ENCODE measurements around the gene CD83.

The CD83 gene

GRCh38 chr6:14131579-14131978, 14.0 kb downstream of the CD83 start:
- Histone ChIP-seq H3K9me3 (ENCODE audit: control insufficient read depth, insufficient read depth, low read length) (no peaks in the 10 kb centered on the region), H3K4me1 (ENCODE audit: control insufficient read depth, low read length) (peaks cover 30% of the 10 kb centered on the region), H3K79me2 (ENCODE audit: control insufficient read depth, low read length) (peaks cover 71% of the 10 kb centered on the region), H3K27me3 (ENCODE audit: control insufficient read depth, low read length) (no peaks in the 10 kb centered on the region), H3K9me2 (replicated peaks; ENCODE audit: control insufficient read depth, low read length) (no peaks in the 10 kb centered on the region), H3K4me2 (ENCODE audit: low read length) (no peak overlapping the region), H3K27ac (ENCODE audit: low read depth, low read length) (no peak overlapping the region), H3K4me3 (ENCODE audit: low read length) (no peak overlapping the region), H3K36me3 (ENCODE audit: control insufficient read depth, low read length) (peaks cover 99% of the 10 kb centered on the region), H4K20me1 (ENCODE audit: control insufficient read depth, insufficient read depth, low read depth, low read length) (peaks cover 24% of the 10 kb centered on the region), H3F3A (ENCODE audit: control insufficient read depth, insufficient read depth) (no peaks in the 10 kb centered on the region)
- TF ChIP-seq, protein P1, sequence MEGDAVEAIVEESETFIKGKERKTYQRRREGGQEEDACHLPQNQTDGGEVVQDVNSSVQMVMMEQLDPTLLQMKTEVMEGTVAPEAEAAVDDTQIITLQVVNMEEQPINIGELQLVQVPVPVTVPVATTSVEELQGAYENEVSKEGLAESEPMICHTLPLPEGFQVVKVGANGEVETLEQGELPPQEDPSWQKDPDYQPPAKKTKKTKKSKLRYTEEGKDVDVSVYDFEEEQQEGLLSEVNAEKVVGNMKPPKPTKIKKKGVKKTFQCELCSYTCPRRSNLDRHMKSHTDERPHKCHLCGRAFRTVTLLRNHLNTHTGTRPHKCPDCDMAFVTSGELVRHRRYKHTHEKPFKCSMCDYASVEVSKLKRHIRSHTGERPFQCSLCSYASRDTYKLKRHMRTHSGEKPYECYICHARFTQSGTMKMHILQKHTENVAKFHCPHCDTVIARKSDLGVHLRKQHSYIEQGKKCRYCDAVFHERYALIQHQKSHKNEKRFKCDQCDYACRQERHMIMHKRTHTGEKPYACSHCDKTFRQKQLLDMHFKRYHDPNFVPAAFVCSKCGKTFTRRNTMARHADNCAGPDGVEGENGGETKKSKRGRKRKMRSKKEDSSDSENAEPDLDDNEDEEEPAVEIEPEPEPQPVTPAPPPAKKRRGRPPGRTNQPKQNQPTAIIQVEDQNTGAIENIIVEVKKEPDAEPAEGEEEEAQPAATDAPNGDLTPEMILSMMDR (IDR thresholded peaks at IDR 0.05; ENCODE audit: low read depth, low read length, poor library complexity, severe bottlenecking) = no peak
- no peak for TF ChIP-seq EZH2phosphoT487 (IDR thresholded peaks at IDR 0.05; ENCODE audit: borderline replicate concordance, low read length)

- TF ChIP-seq, protein P1 (IDR thresholded peaks at IDR 0.05; ENCODE audit: low read depth, low read length, poor library complexity, severe bottlenecking) = no peak
- no peak for TF ChIP-seq EZH2phosphoT487 (IDR thresholded peaks at IDR 0.05; ENCODE audit: borderline replicate concordance, low read length)
- Histone ChIP-seq H3K36me3 (ENCODE audit: control insufficient read depth, low read length) (peaks cover 92% of the 10 kb centered on the region), H3K4me2 (ENCODE audit: low read length) (no peak overlapping the region), H3K9me3 (ENCODE audit: control insufficient read depth, insufficient read depth, low read length) (no peaks in the 10 kb centered on the region), H3K27ac (ENCODE audit: low read depth, low read length) (no peak overlapping the region), H3K4me3 (ENCODE audit: low read length) (no peak overlapping the region), H3K79me2 (ENCODE audit: control insufficient read depth, low read length) (peaks cover 63% of the 10 kb centered on the region), H3K27me3 (ENCODE audit: control insufficient read depth, low read length) (no peaks in the 10 kb centered on the region), H3K4me1 (ENCODE audit: control insufficient read depth, low read length) (peaks cover 23% of the 10 kb centered on the region), H3K9me2 (replicated peaks; ENCODE audit: control insufficient read depth, low read length) (no peaks in the 10 kb centered on the region), H4K20me1 (ENCODE audit: control insufficient read depth, insufficient read depth, low read depth, low read length) (peaks cover 23% of the 10 kb centered on the region), H3F3A (ENCODE audit: control insufficient read depth, insufficient read depth) (no peaks in the 10 kb centered on the region)
Measured at GRCh38 chr6:14132244-14132920, 14.8 kb downstream of the CD83 start.

- Histone ChIP-seq H3K9me3 (ENCODE audit: control insufficient read depth, insufficient read depth, low read length) (no peaks in the 10 kb centered on the region), H3F3A (ENCODE audit: control insufficient read depth, insufficient read depth) (0 out of 2 replicates have a peak, but pooled peaks cover 3% of the 10 kb centered on the region), H3K9me2 (replicated peaks; ENCODE audit: control insufficient read depth, low read length) (no peaks in the 10 kb centered on the region), H3K79me2 (ENCODE audit: control insufficient read depth, low read length) (peaks cover 58% of the 10 kb centered on the region), H3K4me1 (ENCODE audit: control insufficient read depth, low read length) (peaks cover 18% of the 10 kb centered on the region), H3K4me3 (ENCODE audit: low read length) (no peak overlapping the region), H4K20me1 (ENCODE audit: control insufficient read depth, insufficient read depth, low read depth, low read length) (peaks cover 18% of the 10 kb centered on the region), H3K36me3 (ENCODE audit: control insufficient read depth, low read length) (peaks cover 87% of the 10 kb centered on the region), H3K4me2 (ENCODE audit: low read length) (no peak overlapping the region), H3K27ac (ENCODE audit: low read depth, low read length) (no peak overlapping the region), H3K27me3 (ENCODE audit: control insufficient read depth, low read length) (no peaks in the 10 kb centered on the region)
- TF ChIP-seq, protein P1 (IDR thresholded peaks at IDR 0.05; ENCODE audit: low read depth, low read length, poor library complexity, severe bottlenecking) = no peak
- TF ChIP-seq EZH2phosphoT487 (IDR thresholded peaks at IDR 0.05; ENCODE audit: borderline replicate concordance, low read length) = no peak
Measured at GRCh38 chr6:14132921-14133275, 15.3 kb downstream of the CD83 start.

Measured in DOHH2 (cell line).